Right renal pelvis (tissue), 4 donors: Measurements from ENCODE around the gene NAT10. TPM values are rescaled to one million over a fixed set of nuclear protein-coding genes. Genes with fewer than 3 reads are reported as not detected.
"Not testable (repeated sequence)": the region's sequence is repeated elsewhere in the genome, so short reads cannot be mapped to it uniquely, and the experiment has no call there.

ENCODE experiments used
- DNase-seq, 4 donors: peaks; one replicate each; pipeline ENCODE4 v3.0.0-alpha.2; 2013; ENCODE audit warnings: low read depth in 4 of 4, low spot score in 3 of 4, missing footprints in 1 of 4
- polyA plus RNA-seq, 4 donors: library from polyadenylated mRNA; unstranded; fragments of 120-200 nt; gene quantifications; one replicate each; pipeline ENCODE4 v1.2.1, GENCODE V29; 2013; ENCODE audit not compliant: insufficient read length in 4 of 4

Gene NAT10
- polyA plus RNA-seq, 4 donors: 49.9 to 51.9 (median 50.4) TPM

GRCh38 chr11:34165786-34166555 is 60.5 kb downstream of the NAT10 start:
- DNase-seq: no peak

DNA sequence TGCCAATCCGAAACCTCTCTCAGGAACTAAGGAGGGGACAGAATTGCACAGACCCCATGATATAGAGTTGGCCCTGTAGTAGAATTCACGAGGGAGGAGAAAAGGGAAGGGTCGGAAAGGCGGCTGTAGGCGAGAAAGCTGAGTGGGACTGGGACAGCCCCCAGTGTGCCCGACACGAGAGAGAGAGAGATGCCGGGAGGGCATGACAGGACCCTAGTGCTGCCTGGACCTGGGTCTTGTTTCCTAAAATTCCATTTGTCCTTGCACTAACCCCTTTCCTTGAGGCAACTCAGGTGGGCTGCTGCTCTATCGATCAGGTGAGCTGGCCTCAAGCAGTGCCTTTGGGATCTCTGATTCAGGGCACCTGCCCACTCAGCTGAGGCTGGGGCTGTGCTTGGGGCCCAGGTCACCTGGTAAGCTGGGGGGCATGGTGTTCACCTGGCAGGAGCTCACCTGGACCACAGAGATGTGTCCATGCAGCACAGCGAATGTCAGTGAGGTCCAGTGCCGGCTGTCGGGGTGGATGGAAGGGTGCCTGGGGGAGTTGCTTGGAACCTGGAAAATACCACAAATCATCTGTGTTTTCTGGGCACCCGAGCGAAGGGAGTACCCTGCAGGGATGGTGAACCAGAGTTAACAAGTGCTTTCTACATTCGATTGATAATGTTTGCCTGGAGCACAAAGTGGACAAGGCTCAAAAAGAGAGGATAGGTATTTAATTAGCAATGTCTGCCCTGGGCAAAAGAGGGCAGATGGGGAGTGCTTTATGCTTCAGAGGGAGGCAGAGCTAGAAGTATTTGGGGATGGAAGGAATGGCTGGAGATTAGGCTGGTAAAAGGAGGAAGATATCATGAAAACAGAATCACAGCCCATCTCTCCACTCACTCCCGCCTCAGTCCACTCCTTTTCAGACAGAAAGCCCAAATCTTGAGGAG is 61.6 kb downstream of the NAT10 start:
- DNase-seq: no peak

- DNase-seq: no peak
Measured at GRCh38 chr11:34167961-34168360, 62.5 kb downstream of the NAT10 start.

GRCh38 chr11:34168642-34169420 is 63.4 kb downstream of the NAT10 start:
- no peak for DNase-seq

- DNase-seq: no peak
Measured at GRCh38 chr11:34169686-34170085, 64.3 kb downstream of the NAT10 start.

GRCh38 chr11:34173050-34173449 is 67.6 kb downstream of the NAT10 start:
- no peak for DNase-seq

DNA sequence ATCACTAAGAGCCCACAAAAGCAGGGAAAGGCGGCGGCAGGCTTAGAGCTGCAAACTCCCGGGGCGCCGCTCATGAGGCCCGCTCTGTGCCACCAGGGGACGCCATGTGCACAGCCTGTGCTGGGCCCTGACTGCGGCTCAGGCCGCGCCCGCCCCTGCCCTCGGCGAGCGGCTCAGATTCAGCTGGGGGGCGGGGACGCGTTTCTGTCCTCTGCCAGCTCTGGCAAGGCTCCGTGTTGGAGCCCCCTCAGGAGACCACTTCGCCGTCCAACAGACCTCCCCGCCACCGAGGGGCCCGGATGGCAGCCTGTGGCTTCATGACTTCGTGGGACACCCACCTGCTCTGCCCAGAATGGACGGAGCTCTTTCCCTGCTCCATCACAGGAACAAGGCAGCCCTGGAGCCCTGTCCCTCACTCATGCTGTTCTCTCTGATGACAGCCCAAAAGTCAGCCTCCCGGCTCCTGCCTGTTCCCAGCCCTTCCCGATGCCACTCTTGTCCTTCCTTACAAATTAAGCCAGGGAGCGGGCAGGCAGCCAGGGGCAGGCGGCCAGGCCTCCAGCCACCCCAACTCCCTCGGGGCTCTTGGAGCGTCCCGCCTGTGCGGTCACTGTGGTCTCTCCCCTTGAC is 69.1 kb downstream of the NAT10 start:
- DNase-seq: peak; percentile 60 to 69 (median 62)

- DNase-seq: no peak
Measured at GRCh38 chr11:34175284-34176019, 70.0 kb downstream of the NAT10 start.

DNA sequence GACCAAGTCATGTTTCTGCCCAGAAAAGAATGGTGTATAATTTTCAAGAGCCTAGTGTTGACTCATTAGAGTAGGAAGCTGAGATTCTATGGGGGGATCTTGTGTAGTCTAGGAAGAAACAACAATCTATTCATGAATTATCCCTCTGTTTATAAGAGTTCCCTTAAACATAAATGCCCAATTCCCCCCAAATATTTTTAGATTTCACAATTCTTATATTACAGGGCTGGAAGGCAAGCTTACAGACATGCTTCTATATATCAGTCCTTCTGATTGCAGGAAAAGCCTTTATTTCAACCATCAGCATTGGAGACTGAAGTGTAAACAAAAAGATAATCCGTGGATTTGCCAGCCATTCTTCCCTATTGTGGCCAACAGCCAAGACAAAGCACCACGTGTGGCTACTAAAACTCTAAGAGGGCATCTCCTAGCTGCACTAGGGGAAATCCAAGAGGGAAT is 71.4 kb downstream of the NAT10 start:
- DNase-seq: no peak

DNA sequence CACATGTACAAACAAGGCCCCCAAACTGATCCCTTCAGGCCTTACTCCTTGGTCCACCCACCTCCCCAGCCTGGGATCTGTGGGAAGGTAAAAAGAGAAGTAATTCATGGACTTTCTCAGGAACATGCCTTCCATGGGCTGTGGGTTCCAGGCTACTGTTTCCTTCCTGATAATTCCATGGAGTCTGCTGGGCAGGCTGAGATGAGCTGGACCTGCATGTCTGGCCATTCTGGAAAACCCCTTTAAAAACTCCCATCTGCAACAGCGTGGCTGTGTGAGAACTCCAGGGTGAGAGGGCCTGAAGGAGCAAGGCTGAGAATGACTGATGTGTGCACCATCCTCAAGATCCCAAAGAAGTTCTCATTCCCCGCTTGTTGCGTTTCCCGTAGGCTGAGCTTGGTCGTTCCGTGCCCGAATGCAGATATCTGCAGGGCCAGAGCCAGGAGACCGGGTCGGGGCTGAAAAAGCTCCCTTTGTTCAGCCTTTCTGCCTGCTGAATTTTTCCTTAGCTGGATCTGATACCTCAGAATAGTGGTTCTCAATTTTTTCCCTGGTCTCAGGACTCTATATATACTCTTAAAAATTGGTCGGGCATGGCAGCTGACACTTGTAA is 72.9 kb downstream of the NAT10 start:
- no peak for DNase-seq

- DNase-seq: no peak
Measured at GRCh38 chr11:34179026-34179675, 73.7 kb downstream of the NAT10 start.

DNA sequence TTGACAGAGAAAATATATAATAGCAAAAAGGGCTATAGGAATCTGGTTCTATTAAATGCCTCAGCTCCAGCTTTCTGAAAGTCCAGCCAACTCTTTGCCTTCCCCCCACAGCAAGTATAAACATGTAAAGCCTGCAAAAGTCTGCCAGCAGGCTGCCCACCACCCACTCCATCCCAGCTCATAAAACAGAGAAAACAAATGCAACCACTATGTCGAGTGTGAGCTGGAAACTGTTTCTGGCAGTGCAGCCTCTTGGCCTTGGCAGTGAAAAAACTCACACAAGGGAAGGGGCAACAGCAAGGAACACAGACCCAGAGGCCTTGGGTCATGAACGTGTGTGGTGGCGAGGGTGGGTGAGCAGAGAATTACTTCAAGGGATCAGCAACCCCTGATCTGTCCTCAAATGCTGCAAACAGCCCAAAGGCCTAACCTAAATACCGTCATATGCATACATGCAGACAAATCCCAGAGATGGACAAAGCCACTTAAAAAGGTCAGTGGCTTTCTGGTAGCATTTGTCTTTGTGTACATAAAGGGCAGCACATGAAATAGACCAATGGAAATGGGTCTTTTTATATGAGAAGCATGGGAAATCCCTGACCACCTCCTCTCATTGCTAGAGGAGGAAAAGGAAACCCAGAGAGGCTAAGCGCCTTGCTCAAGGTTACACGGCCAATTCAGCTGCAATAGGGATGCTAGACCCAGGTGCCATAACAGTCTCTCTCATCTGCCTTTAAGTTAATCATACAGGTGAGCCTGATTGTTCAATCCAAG is 74.8 kb downstream of the NAT10 start:
- DNase-seq: no peak

- DNase-seq: not testable (repeated sequence)
Measured at GRCh38 chr11:34180814-34181165, 75.4 kb downstream of the NAT10 start.

GRCh38 chr11:34181251-34181650 is 75.8 kb downstream of the NAT10 start:
- DNase-seq: no peak

GRCh38 chr11:34181856-34182405 is 76.5 kb downstream of the NAT10 start:
- DNase-seq: no peak

DNA sequence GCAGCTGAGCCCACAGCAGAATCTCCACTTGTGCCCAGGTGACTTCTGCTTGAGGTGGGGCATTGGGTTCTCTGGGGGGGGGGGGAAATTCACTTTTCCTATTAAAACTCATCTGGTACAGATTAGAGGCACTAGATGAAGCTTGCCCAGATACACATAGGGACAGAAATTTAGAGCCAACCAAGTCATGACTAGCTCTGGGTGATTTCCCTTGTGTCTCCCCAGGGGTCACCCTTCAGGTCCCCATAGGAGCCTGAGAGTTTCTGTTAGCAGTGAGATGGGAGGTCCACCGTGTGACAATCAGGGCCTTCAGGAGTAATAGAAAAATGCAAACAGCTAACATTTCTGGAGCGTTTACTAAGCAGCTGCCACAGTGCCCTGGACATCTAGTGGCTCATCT is 77.0 kb downstream of the NAT10 start:
- DNase-seq: no peak

DNA sequence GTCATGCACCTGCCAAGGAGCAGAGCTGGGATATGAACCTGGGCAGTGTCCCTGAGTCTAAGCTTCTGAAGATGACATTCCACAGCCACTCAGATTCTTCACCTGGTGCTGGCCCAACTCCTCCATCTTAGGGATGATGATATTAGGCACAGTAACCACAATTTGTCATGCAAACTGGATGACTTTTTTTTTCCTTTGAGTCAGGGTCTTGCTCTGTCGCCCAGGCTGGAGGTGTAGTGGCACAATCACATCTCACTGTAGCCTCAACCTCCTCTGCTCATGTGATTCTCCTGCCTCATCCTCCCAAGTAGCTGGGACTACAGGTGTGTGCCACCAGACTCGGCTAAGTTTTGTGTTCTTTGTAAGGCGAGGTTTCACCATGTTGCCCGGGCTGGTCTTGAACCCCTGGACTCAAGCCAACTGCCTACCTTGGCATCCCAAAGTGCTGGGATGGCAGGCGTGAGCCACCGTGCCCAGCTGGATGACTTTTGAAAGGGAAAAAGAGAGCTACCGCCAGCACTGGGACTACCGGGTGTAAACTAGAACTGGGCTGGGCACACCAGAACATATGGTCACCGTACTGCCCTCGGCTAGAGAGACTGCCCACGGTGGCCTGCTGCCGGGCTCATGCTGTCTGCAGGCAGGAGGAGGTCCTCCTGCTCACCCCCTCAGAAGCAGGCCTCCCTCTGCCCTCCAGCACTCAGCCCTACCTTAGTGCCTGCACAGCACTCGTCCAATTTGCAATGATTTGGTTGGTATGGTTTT is 77.7 kb downstream of the NAT10 start:
- DNase-seq: no peak
